Measurements from ENCODE around the gene IGSF9.
"Not testable (repeated sequence)": the region's sequence is repeated elsewhere in the genome, so short reads cannot be mapped to it uniquely, and the experiment has no call there.

Gene IGSF9

DNA sequence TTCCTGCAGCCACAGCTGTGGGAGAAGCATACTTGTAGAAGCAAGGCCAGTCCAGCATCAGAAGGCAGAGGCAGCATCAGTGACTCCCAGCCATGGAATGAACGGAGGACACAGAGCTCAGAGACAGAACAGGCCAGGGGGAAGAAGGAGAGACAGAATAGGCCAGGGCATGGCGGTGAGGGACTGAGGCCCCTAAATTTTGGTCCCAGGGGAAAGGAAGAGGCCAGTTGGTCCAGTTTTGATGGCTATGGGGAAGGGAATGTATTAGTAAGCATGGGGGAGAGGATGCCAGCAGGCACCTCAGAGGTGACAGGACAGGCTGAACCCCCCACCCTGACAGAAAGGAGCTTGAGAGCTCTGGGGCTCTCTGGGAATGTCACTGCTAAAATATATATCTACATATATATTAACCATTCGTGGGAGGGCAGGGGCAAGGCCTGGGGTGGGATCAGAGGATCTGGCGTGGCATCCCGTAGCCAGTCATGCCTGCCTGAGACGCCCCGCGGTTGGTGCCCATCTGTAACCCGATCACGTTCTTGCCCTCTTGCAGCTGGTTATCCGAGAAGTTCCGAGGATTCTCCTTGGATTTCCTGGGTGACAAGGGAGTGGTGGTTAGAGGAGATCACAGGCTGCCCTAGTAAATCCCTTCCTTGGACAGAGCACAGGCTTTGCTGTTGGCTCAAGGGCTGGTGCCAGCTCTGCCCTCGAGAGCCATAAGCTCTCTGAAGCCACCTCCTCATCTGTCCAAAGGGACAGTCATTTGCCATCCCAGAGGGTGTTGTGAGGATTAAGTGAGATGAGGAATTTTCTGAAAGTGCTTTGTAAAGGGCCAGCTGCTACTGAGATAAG, 26.8 kb downstream of the IGSF9 start:
- no peak for DNase-seq

GRCh38 chr1:159917533-159918351, 27.7 kb downstream of the IGSF9 start:
- DNase-seq, result no peak

DNA sequence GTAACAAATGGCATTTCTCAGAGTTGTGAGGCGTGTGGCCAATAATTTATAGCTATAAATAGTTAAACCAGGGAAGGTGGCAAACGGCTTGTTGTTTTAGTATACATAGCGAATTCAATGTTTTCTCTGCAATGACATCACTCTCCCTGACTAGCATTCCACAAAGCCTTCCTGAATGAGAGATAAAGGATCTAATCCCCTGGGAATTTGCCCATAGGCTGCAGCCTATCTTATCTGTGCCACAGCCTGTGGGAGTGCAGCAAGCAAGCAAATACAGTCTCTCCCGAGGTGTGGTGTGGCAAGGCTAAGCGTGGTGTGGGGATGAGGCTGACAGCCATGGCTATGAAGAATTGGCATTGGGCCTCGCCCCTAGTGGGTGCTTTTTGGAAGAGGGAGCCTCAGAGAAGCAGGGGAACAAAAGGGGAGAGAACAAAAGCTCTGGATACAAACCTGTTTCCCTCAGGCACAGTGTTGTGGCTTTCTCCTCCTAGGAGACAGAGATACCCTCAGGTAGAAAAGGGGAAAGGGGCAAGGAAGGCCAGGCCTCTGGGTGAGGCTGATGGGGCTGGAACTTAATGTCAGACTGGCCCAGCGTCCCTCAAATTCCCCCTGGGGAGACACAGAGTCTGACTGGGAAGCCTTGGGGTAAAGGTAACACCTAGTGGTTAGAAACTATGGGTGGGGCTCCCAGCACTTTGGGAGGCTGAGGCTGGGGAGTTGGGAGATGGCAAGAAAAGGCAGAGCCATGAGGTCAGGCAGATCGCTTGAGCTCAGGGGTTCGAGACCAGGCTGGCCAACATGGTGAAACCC, 29.0 kb downstream of the IGSF9 start:
- no peak for DNase-seq

DNA sequence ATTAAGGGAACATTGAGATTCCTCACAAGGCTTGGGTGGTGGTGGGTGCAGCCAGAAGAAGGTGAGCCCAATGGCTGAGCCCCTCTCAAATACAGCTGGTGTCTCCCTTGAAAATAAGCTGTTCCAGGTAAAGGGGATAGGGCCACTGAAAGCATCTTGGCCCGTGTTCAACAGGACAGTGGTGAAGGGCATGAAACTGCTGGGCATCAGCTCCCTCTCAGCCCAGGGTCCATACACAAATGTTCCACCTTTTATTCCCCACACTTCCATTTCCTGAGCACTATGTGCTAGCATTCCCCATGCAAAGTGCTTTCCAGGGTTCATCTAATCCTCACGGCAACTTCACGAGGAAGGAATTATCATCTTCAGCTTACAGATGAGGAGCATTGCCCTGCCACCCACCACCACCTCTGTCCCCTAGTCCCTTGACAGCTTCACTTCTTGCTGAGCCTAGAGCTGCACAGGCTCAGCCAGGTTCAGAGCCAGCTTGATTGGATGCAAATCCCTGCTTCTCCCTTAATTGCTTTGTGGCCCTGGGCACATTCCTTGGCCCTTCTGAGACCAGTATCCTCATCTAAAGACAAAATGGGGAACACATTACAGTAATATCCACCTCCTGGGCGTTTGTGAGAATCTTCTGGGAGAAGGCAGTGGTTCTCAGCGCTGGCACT, 29.7 kb downstream of the IGSF9 start:
- DNase-seq, result no peak

DNA sequence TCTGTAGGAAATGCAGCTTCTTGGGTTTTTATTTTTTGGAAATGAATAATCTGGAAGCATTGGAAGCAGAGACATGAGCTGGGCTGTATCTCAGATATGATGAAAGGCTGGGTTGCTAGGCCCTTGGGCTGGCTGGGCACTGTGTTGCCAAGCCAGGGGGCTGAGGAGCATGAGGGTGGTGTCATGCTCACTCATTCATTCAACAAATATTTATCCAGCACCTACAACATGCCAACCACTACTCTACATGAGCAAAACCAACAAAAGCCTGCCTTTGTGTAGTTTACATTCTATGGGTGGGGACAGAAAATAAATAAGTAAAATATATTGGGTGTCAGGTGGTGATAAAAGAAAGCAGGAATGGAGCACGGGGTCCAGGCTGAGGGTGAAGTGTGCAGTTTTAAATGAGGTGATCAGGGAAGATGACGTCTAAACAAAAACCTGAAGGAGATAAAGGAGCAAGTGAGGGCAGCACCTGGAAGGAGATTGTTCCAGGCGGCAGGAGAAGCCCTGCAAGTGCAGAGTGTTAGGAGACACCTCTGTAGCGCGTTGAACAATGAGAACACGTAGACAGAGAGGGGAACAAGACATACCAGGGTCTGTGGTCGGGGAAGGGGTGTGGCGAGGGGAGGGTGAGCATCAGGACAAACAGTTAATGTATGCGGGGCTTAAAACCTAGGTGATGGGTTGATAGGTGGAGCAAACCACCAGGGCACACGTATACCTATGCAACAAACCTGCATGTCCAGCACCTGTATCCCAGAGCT, 31.0 kb downstream of the IGSF9 start:
- DNase-seq, result no peak

DNA sequence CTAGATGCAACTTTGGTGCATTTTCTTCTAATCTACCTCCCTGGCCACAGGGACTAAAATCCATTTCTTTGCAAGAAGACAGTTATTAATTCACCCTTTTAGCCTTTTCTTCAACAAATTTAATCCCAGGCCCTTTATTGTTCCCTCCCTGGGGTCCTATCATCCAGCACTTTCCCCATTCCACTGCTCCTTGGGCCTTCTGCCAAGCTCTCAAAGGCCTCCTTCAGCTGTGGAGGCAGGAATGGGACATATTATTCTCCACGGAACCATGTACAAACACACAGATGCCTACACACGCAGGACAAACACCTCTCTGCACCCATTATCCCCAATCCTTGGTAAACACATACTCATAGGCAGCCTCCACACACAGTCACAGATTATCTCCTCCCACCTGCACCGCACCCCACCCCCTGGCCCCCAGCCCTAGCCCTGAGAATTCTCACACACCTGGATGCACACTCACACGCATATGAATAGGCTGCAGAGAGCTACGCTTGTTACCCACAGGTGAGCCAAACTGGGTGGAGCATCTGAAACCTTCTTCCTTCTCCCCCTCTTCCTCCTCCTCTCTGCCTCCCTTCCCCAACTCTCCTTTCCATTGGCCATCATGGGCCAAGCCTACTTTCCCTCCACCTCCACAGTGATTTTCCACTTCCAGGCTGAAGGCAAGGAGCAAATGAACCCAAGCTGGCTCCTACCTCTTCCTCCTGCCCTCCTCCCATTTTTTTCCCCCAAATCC, 31.8 kb downstream of the IGSF9 start:
- no peak for DNase-seq

DNA sequence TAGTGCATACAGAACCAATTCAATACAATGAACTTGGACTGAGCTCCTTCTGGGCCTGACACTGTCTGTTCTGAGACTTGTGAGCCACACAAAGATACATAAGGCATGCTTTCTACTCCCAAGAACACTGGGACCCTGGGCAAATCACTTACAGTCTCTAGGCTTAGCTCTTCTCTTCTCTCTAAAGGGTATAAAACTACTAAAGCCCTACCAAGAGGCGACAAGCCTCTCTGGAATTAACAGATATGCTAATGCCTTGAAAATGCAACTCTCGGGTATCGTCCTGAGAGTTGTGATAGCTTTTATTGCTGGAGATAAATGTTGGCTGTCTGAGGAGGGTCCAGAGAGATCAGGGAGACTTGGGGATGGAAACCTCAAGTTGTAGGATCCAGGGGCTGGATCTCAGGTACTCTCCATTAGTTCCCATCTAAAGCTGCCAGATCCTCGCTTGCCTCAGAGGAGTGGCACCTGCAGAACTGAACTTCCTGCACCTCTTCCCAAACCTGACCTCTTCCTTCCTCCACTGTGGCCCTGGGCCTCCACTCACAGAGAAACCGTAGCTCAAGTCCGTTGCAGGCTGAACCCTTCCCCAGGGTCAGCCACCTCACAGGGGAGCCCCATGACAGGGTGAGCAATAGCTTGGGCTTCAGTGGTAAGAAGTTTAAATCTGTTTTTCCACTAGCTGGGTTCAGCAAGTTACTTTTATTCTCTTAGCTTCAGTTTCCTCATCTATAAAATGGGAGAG, 33.9 kb downstream of the IGSF9 start:
- no peak for DNase-seq

- DNase-seq, result no peak
Observed at GRCh38 chr1:159908031-159908940, 37.1 kb downstream of the IGSF9 start.

GRCh38 chr1:159906960-159907359, 38.5 kb downstream of the IGSF9 start:
- DNase-seq, result no peak

GRCh38 chr1:159904036-159904435, 41.4 kb downstream of the IGSF9 start:
- not testable (repeated sequence) for DNase-seq

- no peak for DNase-seq
Observed at GRCh38 chr1:159902541-159902940, 42.9 kb downstream of the IGSF9 start.

DNA sequence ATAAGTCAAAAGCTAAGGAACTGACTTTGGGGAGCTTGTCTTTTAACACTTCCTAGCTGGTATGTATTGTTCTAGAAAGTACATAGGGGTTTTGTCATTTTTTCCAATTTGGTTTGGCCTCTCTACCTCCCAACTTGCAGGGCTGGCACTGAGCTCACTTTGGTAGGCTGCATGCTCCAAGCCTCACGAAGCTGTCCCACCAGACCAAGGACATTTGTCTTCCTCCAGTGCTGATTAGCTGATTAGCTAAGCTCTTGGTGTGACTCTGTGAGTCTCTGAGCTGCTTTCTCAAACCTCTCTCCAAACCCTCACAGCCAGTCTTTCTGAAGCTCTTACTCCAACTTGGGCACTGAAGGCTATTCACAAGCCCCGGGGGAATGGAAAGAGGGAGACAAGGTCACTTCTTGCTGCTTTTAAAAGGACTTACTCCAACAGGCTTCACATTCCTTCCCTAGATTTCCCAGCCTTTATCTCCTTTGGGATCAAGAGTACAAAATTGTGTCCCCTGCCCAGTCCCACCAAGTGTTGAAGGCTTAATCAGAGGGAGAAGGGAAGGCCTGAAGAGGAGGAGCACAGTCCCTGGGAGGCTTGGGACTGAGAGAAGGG, 44.6 kb downstream of the IGSF9 start:
- no peak for DNase-seq

- DNase-seq, result no peak
Observed at GRCh38 chr1:159900086-159900680, 45.2 kb downstream of the IGSF9 start, which contains the start of gene CFAP45. TSS of gene CFAP45 (minus strand) at chr1:159900165. CDS start at chr1:159900098, 67 bp downstream.

- DNase-seq, result not testable (repeated sequence)
Observed at GRCh38 chr1:159899634-159900033, 45.8 kb downstream of the IGSF9 start.

GRCh38 chr1:159898527-159898926, 46.9 kb downstream of the IGSF9 start:
- DNase-seq, result no peak

DNA sequence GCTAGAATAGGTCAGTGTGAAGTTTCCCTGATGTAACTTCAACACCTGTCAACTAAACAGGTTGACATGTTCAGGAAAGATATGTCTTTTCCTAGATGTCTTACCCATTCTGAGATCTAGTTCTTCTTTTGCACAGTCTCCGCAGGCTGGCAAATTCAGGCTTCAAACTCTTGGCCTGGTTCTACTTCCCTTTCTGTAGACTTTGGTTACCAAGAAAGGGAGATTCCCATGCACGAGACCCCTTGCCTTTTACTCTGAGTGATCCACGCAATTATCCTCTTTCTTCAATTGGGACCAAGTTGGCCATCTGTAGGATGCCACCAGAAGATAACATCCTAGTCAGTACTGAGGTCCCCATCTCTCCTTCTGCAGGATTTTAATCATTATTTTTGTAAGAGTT, 47.5 kb downstream of the IGSF9 start:
- DNase-seq, result no peak

DNA sequence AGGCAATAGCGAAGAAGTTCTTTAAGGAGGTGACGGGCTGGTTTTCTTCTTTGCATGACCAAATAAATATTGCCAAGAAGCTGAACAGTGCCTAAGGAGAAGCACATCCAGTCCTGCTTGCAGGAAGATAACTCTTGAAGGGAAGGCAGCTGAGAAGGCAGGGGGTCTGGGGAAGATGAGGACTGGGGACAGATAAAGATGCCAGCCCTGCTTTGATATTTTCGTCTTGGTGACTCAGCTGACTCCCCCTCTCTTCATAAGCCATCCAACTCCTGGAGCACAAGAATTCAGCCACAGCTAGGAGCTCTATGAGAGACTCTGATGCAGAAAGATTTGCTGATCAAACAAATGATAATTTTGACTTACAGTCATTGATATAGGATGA, 48.9 kb downstream of the IGSF9 start:
- DNase-seq, result no peak

DNA sequence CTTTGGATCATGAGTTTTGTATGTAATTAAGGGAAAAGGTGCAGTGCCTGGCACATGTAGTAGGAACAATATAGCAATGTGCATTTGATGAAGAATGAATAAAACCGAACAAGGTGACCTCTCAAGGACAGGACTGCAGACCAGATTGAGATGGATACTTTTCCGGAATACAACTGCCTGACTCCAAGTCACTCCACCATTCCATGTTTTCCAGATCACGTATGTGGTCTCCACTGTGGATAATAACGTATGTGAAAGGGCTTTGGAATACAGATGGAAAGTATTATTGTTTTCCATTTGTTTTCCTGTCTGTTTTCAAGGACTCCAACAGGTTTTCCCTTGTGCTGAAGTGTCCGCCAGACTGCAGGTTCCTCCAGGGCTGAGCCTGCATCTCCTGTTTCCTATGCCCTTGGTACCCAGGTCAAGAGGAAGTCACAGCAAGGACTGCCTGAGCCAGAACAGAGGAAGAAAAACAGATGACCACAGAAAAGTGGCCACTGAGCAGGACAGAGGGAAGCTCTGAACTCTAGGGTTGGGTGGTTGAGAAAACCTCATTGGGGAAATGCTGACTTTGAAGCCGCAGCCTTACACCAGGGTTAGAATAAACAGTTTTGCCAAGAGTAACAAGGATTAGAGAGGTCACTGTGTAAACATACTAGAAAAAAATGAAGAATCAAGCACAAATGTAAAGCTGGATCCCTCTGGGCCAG, 49.4 kb downstream of the IGSF9 start:
- DNase-seq, result no peak

Measured in activated T-cell treated with anti-CD3 and anti-CD28 coated beads, Interleukin-2, amount 50 U/mL, for 1 hour (primary cell).